Measurements from ENCODE around the gene TMTC1.
A peak's percentile ranks its signal among the peaks of the same experiment; 100 is the strongest.
"Not testable (repeated sequence)": the region's sequence is repeated elsewhere in the genome, so short reads cannot be mapped to it uniquely, and the experiment has no call there.

Gene TMTC1

GRCh38 chr12:29572464-29572863, 211.3 kb downstream of the TMTC1 start:
- no peaks in the 10 kb centered on the region for H3K27me3 Mint-ChIP-seq
- no peaks in the 10 kb centered on the region for H3K9me3 Mint-ChIP-seq
- no peak overlapping the region for H3K27ac Mint-ChIP-seq
- DNase-seq, result no peak
- H3K4me3 Mint-ChIP-seq, result no peak overlapping the region
- CTCF ChIA-PET, result no interaction called here
- H3K36me3 Mint-ChIP-seq, result no peaks in the 10 kb centered on the region
- no peaks in the 10 kb centered on the region for H3K4me1 Mint-ChIP-seq

GRCh38 chr12:29569132-29569757, 214.5 kb downstream of the TMTC1 start:
- no peak overlapping the region for H3K4me3 Mint-ChIP-seq
- DNase-seq, result no peak
- CTCF ChIA-PET, result no interaction called here
- H3K9me3 Mint-ChIP-seq, result no peaks in the 10 kb centered on the region
- no peaks in the 10 kb centered on the region for H3K36me3 Mint-ChIP-seq
- no peak overlapping the region for H3K27ac Mint-ChIP-seq
- peaks cover 4% of the 10 kb centered on the region for H3K27me3 Mint-ChIP-seq
- H3K4me1 Mint-ChIP-seq, result no peaks in the 10 kb centered on the region

GRCh38 chr12:29566441-29566840, 217.3 kb downstream of the TMTC1 start:
- Mint-ChIP-seq H3K27ac (no peak overlapping the region), H3K4me1 (peaks cover 2% of the 10 kb centered on the region), H3K27me3 (peaks cover 9% of the 10 kb centered on the region), H3K4me3 (no peak overlapping the region), H3K36me3 (no peaks in the 10 kb centered on the region), H3K9me3 (no peaks in the 10 kb centered on the region)
- CTCF ChIA-PET, result interaction anchor here (1.2 kb wide), 1 partner anchor 16 kb away, joined by 3 read pairs; no protein-coding TSS in a partner anchor
- DNase-seq, result no peak

- no peaks in the 10 kb centered on the region for H3K36me3 Mint-ChIP-seq
- H3K4me3 Mint-ChIP-seq, result no peak overlapping the region
- H3K9me3 Mint-ChIP-seq, result no peaks in the 10 kb centered on the region
- H3K27me3 Mint-ChIP-seq, result peaks cover 9% of the 10 kb centered on the region
- CTCF ChIA-PET, result no interaction called here
- no peak overlapping the region for H3K27ac Mint-ChIP-seq
- peaks cover 2% of the 10 kb centered on the region for H3K4me1 Mint-ChIP-seq
- DNase-seq, result no peak
Observed at GRCh38 chr12:29565727-29566126, 218.0 kb downstream of the TMTC1 start.

GRCh38 chr12:29564925-29565324, 218.8 kb downstream of the TMTC1 start:
- CTCF ChIA-PET, result no interaction called here
- Mint-ChIP-seq H3K9me3 (no peaks in the 10 kb centered on the region), H3K36me3 (no peaks in the 10 kb centered on the region), H3K27ac (no peak overlapping the region), H3K4me3 (no peak overlapping the region), H3K27me3 (peaks cover 9% of the 10 kb centered on the region), H3K4me1 (peaks cover 2% of the 10 kb centered on the region)
- DNase-seq, result no peak

GRCh38 chr12:29563636-29564035, 220.1 kb downstream of the TMTC1 start:
- no peaks in the 10 kb centered on the region for H3K9me3 Mint-ChIP-seq
- no peaks in the 10 kb centered on the region for H3K36me3 Mint-ChIP-seq
- H3K27me3 Mint-ChIP-seq, result peaks cover 9% of the 10 kb centered on the region
- no peak for DNase-seq
- H3K4me3 Mint-ChIP-seq, result no peak overlapping the region
- H3K27ac Mint-ChIP-seq, result no peak overlapping the region
- H3K4me1 Mint-ChIP-seq, result peaks cover 2% of the 10 kb centered on the region
- CTCF ChIA-PET, result no interaction called here

GRCh38 chr12:29563071-29563470, 220.7 kb downstream of the TMTC1 start:
- H3K27ac Mint-ChIP-seq, result no peak overlapping the region
- DNase-seq, result no peak
- H3K4me3 Mint-ChIP-seq, result no peak overlapping the region
- peaks cover 9% of the 10 kb centered on the region for H3K27me3 Mint-ChIP-seq
- no peaks in the 10 kb centered on the region for H3K9me3 Mint-ChIP-seq
- CTCF ChIA-PET, result no interaction called here
- H3K36me3 Mint-ChIP-seq, result no peaks in the 10 kb centered on the region
- H3K4me1 Mint-ChIP-seq, result peaks cover 2% of the 10 kb centered on the region

GRCh38 chr12:29562110-29562804, 221.5 kb downstream of the TMTC1 start:
- Mint-ChIP-seq H3K27me3 (peaks cover 9% of the 10 kb centered on the region), H3K9me3 (no peaks in the 10 kb centered on the region)
- CTCF ChIA-PET, result no interaction called here

GRCh38 chr12:29561664-29562071, 222.1 kb downstream of the TMTC1 start:
- Mint-ChIP-seq H3K9me3 (no peaks in the 10 kb centered on the region), H3K4me1 (peaks cover 2% of the 10 kb centered on the region), H3K27ac (no peak overlapping the region), H3K27me3 (peaks cover 5% of the 10 kb centered on the region), H3K4me3 (no peak overlapping the region), H3K36me3 (no peaks in the 10 kb centered on the region)
- CTCF ChIA-PET, result no interaction called here
- DNase-seq, result no peak

More at GRCh38 chr12:29562110-29562804, 221.5 kb downstream of the TMTC1 start:
- Mint-ChIP-seq H3K4me3 (no peak overlapping the region), H3K36me3 (no peaks in the 10 kb centered on the region), H3K4me1 (peaks cover 2% of the 10 kb centered on the region), H3K27ac (no peak overlapping the region)
- no peak for DNase-seq

- DNase-seq, result no peak
- Mint-ChIP-seq H3K4me3 (no peak overlapping the region), H3K27me3 (peaks cover 5% of the 10 kb centered on the region), H3K36me3 (no peaks in the 10 kb centered on the region), H3K4me1 (peaks cover 2% of the 10 kb centered on the region), H3K27ac (no peak overlapping the region), H3K9me3 (no peaks in the 10 kb centered on the region)
- CTCF ChIA-PET, result no interaction called here
Observed at GRCh38 chr12:29559198-29559597, 224.5 kb downstream of the TMTC1 start.

GRCh38 chr12:29556363-29556762, 227.4 kb downstream of the TMTC1 start:
- H3K27me3 Mint-ChIP-seq, result no peaks in the 10 kb centered on the region
- H3K36me3 Mint-ChIP-seq, result no peaks in the 10 kb centered on the region
- CTCF ChIA-PET, result no interaction called here
- no peak overlapping the region for H3K27ac Mint-ChIP-seq
- H3K4me3 Mint-ChIP-seq, result no peak overlapping the region
- H3K9me3 Mint-ChIP-seq, result no peaks in the 10 kb centered on the region
- H3K4me1 Mint-ChIP-seq, result no peaks in the 10 kb centered on the region
- no peak for DNase-seq

GRCh38 chr12:29555451-29555850, 228.3 kb downstream of the TMTC1 start:
- H3K27me3 Mint-ChIP-seq, H3K27ac Mint-ChIP-seq, H3K9me3 Mint-ChIP-seq, CTCF ChIA-PET, H3K36me3 Mint-ChIP-seq, H3K4me3 Mint-ChIP-seq, DNase-seq, H3K4me1 Mint-ChIP-seq: not testable (repeated sequence)

GRCh38 chr12:29552994-29553748, 230.6 kb downstream of the TMTC1 start:
- Mint-ChIP-seq H3K4me1 (no peaks in the 10 kb centered on the region), H3K27ac (no peak overlapping the region), H3K9me3 (no peaks in the 10 kb centered on the region), H3K27me3 (no peaks in the 10 kb centered on the region), H3K36me3 (no peaks in the 10 kb centered on the region), H3K4me3 (no peak overlapping the region)
- no peak for DNase-seq
- CTCF ChIA-PET, result interaction anchor here (1.0 to 1.1 kb wide), 4 partner anchors 10 to 1291 kb away, joined by 3 to 6 read pairs (median 3); no protein-coding TSS in a partner anchor

- Mint-ChIP-seq H3K36me3 (no peaks in the 10 kb centered on the region), H3K27ac (no peak overlapping the region), H3K4me3 (no peak overlapping the region), H3K27me3 (no peaks in the 10 kb centered on the region), H3K4me1 (no peaks in the 10 kb centered on the region), H3K9me3 (no peaks in the 10 kb centered on the region)
- CTCF ChIA-PET, result interaction anchor here (0.6 to 1.1 kb wide), 4 partner anchors 10 to 1255 kb away, joined by 3 to 6 read pairs (median 3); no protein-coding TSS in a partner anchor
- DNase-seq, result peak; percentile 76
Observed at GRCh38 chr12:29552324-29552927, 231.3 kb downstream of the TMTC1 start.
